HCT116 (cell line): ENCODE results near the gene PAFAH1B1.
"Not testable (repeated sequence)": the region's sequence is repeated elsewhere in the genome, so short reads cannot be mapped to it uniquely, and the experiment has no call there.

ENCODE experiments used
- CEBPB ChIP-seq: IDR thresholded peaks from 2 replicates; pipeline ENCODE4 v1.6.1; 2012; ENCODE audit warnings: low read depth
- RAD21 ChIP-seq: IDR thresholded peaks from 2 replicates; pipeline ENCODE4 v1.6.1; 2012; ENCODE audit warnings: low read depth, mild to moderate bottlenecking

DNA sequence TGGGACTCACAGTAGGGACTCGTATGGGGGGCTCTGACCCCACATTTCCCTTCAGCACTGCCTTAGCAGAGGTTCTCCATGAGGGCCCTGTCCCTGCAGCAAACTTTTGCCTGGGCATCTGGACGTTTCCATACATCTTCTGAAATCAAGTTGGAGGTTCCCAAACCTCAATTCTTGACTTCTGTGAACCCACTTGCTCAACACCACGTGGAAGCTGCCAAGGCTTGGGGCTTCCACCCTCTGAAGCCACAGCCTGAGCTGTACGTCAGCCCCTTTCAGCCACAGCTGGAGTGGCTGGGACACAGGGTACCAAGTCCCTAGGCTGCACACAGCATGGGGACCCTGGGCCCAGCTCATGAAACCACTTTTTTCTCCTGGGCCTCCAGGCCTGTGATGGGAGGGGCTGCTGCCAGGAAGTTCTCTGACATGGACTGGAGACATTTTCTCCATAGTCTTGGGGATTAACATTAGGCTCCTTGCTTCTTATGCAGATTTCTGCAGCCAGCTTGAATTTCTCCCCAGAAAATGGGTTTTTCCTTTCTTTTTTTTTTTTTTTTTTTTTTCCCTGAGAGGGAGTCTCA, 29.4 kb downstream of the PAFAH1B1 start:
- TF ChIP-seq RAD21, CEBPB: not testable (repeated sequence)
